CD4-positive, alpha-beta T cell (primary cell): ENCODE data around the gene LHFPL6. TPM values are rescaled to one million over a fixed set of nuclear protein-coding genes. Genes with fewer than 3 reads are reported as not detected.

Experiments
- ATAC-seq: fragments of 200-7000 bp; cut with Tn5 transposase; one replicate; pipeline ENCODE4 v1.10.0; 2022; ENCODE audit warnings: mild to moderate bottlenecking; ENCODE audit not compliant: poor library complexity
- CTCF ChIA-PET: fragments of 350-600 bp; sonication (Branson Sonifier 250); formaldehyde crosslinking; loops from one replicate; lab custom pipeline; 2021; ENCODE audit warnings: antibody characterized with exemption, inconsistent platforms; lab: Charles Lee
- POLR2A ChIA-PET: fragments of 350-600 bp; sonication (Branson Sonifier 250); formaldehyde crosslinking; loops from one replicate; lab custom pipeline; 2021; ENCODE audit warnings: antibody characterized with exemption, inconsistent platforms; lab: Charles Lee
- DNase-seq, 14 experiments: peaks; one replicate each; pipeline ENCODE4 v3.0.0-alpha.2; 2013 to 2020; ENCODE audit warnings: mixed read lengths in 2 of 14
- H3K27ac ChIP-seq, 2 donors: one replicate each; pipeline versions ENCODE4 v1.5.1 to v1.7.0; 2013; ENCODE audit warnings: low read length in 2 of 2, low read depth in 1 of 2, mild to moderate bottlenecking in 1 of 2
- H3K27me3 ChIP-seq, 2 experiments: 1 replicate in 1 of 2; 2 replicates in 1 of 2; pipeline versions ENCODE4 v1.6.1 to v1.7.0; 2013; ENCODE audit warnings: low read length in 2 of 2, control low read depth in 1 of 2, mild to moderate bottlenecking in 1 of 2, moderate library complexity in 1 of 2; ENCODE audit not compliant: insufficient read depth in 2 of 2, control insufficient read depth in 1 of 2
- H3K36me3 ChIP-seq: one replicate; pipeline ENCODE4 v1.6.1; 2013; ENCODE audit warnings: low read length, control low read depth; ENCODE audit not compliant: insufficient read depth
- H3K4me1 ChIP-seq: one replicate; pipeline ENCODE4 v1.6.1; 2013; ENCODE audit warnings: low read length, control low read depth; ENCODE audit not compliant: insufficient read depth
- H3K4me3 ChIP-seq: one replicate; pipeline ENCODE4 v1.5.1; 2013; ENCODE audit warnings: mild to moderate bottlenecking, low read length, moderate library complexity
- H3K9me3 ChIP-seq, 2 experiments: 1 replicate in 1 of 2; 2 replicates in 1 of 2; pipeline versions ENCODE4 v1.6.1 to v1.7.0; 2013; ENCODE audit warnings: low read length in 2 of 2, mild to moderate bottlenecking in 2 of 2, control low read depth in 1 of 2, moderate library complexity in 1 of 2; ENCODE audit not compliant: control insufficient read depth in 1 of 2, insufficient read depth in 1 of 2
- H3K27ac Mint-ChIP-seq: one replicate; pipeline ENCODE4 v1.8.0; 2020; ENCODE audit warnings: mixed read lengths
- H3K27me3 Mint-ChIP-seq: one replicate; pipeline ENCODE4 v1.8.0; 2021; ENCODE audit warnings: mixed read lengths
- H3K36me3 Mint-ChIP-seq: one replicate; pipeline ENCODE4 v1.8.0; 2021; ENCODE audit warnings: low read depth, mixed read lengths
- H3K4me1 Mint-ChIP-seq: one replicate; pipeline ENCODE4 v1.8.0; 2021; ENCODE audit warnings: low read depth, mixed read lengths
- H3K4me3 Mint-ChIP-seq: one replicate; pipeline ENCODE4 v1.8.0; 2020; ENCODE audit warnings: mild to moderate bottlenecking, mixed read lengths
- H3K9me3 Mint-ChIP-seq: one replicate; pipeline ENCODE4 v1.8.0; 2020; ENCODE audit warnings: mixed read lengths
- intact Hi-C, 2 experiments: fragments of 100-400 bp; cut with DNase I in 1 of 2; cut with micrococcal nuclease in 1 of 2; formaldehyde crosslinking; loops; one replicate each; pipeline versions ENCODE4 v1.15.1 to v1.9.0; 2023 to 2025; cut with DNase I, micrococcal nuclease
- total RNA-seq, 174 experiments: library from RNA in 2 of 174; stranded (reverse) in 2 of 174; gene quantifications; one replicate each; pipeline ENCODE4 v1.2.3 and lab custom pipeline; 2021 to 2026
- TF ChIP-seq, protein P1 (sequence below): fragments of 200-600 bp; IDR thresholded peaks from one replicate; pipeline ENCODE4 v1.8.0; 2022; ENCODE audit warnings: antibody characterized with exemption, mild to moderate bottlenecking

Gene LHFPL6
- total RNA-seq, 2 experiments from 2014 or later: not detected

DNA sequence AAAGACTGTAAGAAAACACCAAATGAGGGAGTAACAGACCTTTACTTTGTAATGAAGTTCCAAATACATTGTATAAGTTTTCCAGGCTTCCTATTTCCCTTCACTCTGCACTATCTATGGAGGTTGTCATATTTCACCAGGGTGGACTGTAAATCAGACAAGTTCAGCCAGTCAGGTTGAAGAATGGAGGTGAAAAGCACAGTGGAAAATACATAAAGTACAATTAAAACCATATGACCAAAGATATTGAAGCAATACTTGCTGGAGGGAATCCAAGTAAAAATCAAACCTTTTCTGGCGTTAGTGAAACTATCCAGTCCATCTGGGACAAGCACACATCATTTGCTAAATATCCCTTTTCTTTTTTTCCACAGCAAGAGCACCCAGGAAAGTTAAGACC, 3.2 kb downstream of the LHFPL6 start:
- peaks cover 0 to 4% of the 10 kb centered on the region in 2 experiments for H3K9me3 ChIP-seq
- TF ChIP-seq, protein P1, sequence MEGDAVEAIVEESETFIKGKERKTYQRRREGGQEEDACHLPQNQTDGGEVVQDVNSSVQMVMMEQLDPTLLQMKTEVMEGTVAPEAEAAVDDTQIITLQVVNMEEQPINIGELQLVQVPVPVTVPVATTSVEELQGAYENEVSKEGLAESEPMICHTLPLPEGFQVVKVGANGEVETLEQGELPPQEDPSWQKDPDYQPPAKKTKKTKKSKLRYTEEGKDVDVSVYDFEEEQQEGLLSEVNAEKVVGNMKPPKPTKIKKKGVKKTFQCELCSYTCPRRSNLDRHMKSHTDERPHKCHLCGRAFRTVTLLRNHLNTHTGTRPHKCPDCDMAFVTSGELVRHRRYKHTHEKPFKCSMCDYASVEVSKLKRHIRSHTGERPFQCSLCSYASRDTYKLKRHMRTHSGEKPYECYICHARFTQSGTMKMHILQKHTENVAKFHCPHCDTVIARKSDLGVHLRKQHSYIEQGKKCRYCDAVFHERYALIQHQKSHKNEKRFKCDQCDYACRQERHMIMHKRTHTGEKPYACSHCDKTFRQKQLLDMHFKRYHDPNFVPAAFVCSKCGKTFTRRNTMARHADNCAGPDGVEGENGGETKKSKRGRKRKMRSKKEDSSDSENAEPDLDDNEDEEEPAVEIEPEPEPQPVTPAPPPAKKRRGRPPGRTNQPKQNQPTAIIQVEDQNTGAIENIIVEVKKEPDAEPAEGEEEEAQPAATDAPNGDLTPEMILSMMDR: no peak
- Mint-ChIP-seq H3K36me3 (no peaks in the 10 kb centered on the region), H3K4me3 (no peak overlapping the region), H3K4me1 (peaks cover 14% of the 10 kb centered on the region), H3K9me3 (no peaks in the 10 kb centered on the region), H3K27me3 (peaks cover 71% of the 10 kb centered on the region), H3K27ac (no peak overlapping the region)
- ChIA-PET CTCF (no interaction called here), POLR2A (no interaction called here)
- H3K27ac ChIP-seq: no peak overlapping the region
- no peak overlapping the region for H3K4me3 ChIP-seq
- H3K27me3 ChIP-seq: peaks cover 17 to 42% of the 10 kb centered on the region in 2 experiments
- ATAC-seq: no peak
- peaks cover 16% of the 10 kb centered on the region for H3K4me1 ChIP-seq
- no peaks in the 10 kb centered on the region for H3K36me3 ChIP-seq
- intact Hi-C loops: no loop called here
- DNase-seq: no peak

- Mint-ChIP-seq H3K4me1 (peaks cover 14% of the 10 kb centered on the region), H3K4me3 (no peak overlapping the region), H3K9me3 (no peaks in the 10 kb centered on the region), H3K36me3 (no peaks in the 10 kb centered on the region), H3K27me3 (peaks cover 62% of the 10 kb centered on the region), H3K27ac (no peak overlapping the region)
- DNase-seq (no peak), ATAC-seq (no peak)
- no peak overlapping the region for H3K27ac ChIP-seq
- ChIA-PET CTCF (no interaction called here), POLR2A (no interaction called here)
- peaks cover 16% of the 10 kb centered on the region for H3K4me1 ChIP-seq
- H3K9me3 ChIP-seq: peaks cover 0 to 4% of the 10 kb centered on the region in 2 experiments
- no peaks in the 10 kb centered on the region for H3K36me3 ChIP-seq
- intact Hi-C loops: no loop called here
- no peak overlapping the region for H3K4me3 ChIP-seq
- H3K27me3 ChIP-seq: peaks cover 15 to 42% of the 10 kb centered on the region in 2 experiments
- TF ChIP-seq, protein P1: no peak
Observed at GRCh38 chr13:39599012-39599411, 4.0 kb downstream of the LHFPL6 start.

DNA sequence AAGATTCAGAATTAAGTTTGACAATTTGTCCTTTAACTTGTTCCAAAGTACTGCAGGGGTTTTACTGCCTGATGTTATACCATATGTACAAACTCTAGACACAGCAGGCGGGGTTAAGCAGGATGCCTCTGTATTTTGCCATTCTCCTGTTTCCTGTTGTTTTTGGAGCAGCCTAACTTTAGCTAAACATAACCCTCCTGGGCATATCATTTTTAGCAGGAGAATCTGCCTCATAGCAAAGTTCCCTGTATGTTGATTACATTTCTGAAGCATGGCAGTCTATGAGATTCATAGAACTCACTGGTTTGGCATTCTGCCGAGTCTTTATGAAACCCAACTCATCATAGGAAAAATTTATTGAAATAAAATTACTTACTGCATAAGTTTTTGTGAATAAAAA, 5.2 kb downstream of the LHFPL6 start:
- DNase-seq (no peak), ATAC-seq (no peak)
- Histone ChIP-seq H3K4me1 (peaks cover 8% of the 10 kb centered on the region), H3K27me3 (peaks cover 12 to 33% of the 10 kb centered on the region in 2 experiments), H3K4me3 (no peak overlapping the region), H3K9me3 (peaks cover 0 to 4% of the 10 kb centered on the region in 2 experiments), H3K36me3 (no peaks in the 10 kb centered on the region), H3K27ac (no peak overlapping the region)
- H3K27ac Mint-ChIP-seq: no peak overlapping the region
- H3K27me3 Mint-ChIP-seq: peaks cover 54% of the 10 kb centered on the region
- intact Hi-C loops: no loop called here
- ChIA-PET POLR2A (no interaction called here), CTCF (interaction anchor here (1.0 kb wide), 1 partner anchor 14 kb away, joined by 3 read pairs; no protein-coding TSS in a partner anchor)
- TF ChIP-seq, protein P1: no peak
- peaks cover 8% of the 10 kb centered on the region for H3K4me1 Mint-ChIP-seq
- H3K9me3 Mint-ChIP-seq: no peaks in the 10 kb centered on the region
- H3K36me3 Mint-ChIP-seq: no peaks in the 10 kb centered on the region
- H3K4me3 Mint-ChIP-seq: no peak overlapping the region
